Coronary artery (tissue), 2 donors: ENCODE data around the gene MVB12A.

Source experiments
- DNase-seq: peaks from one replicate; pipeline ENCODE4 v3.0.0-alpha.2; 2017; ENCODE audit warnings: low spot score
- H3K27ac ChIP-seq, 2 donors: fragments of 200-600 bp; sonication (generic); one replicate each; pipeline ENCODE4 v1.5.1; 2016 to 2019
- H3K4me3 ChIP-seq: fragments of 200-600 bp; sonication (generic); 2 replicates; pipeline ENCODE4 v1.5.1; 2016; ENCODE audit warnings: mild to moderate bottlenecking, moderate library complexity
- CTCF ChIP-seq: fragments of 200-600 bp; sonication (generic); IDR thresholded peaks from one replicate; pipeline ENCODE4 v1.5.1; 2019; ENCODE audit warnings: antibody characterized with exemption

The MVB12A gene

GRCh38 chr19:17455308-17456123, 35.7 kb downstream of the MVB12A start:
- DNase-seq, result no peak
- Histone ChIP-seq H3K4me3 (no peak overlapping the region), H3K27ac (no peak overlapping the region)
- no peak for TF ChIP-seq CTCF

GRCh38 chr19:17456127-17456526, 36.3 kb downstream of the MVB12A start:
- no peak for DNase-seq
- Histone ChIP-seq H3K4me3 (no peak overlapping the region), H3K27ac (no peak overlapping the region)
- no peak for TF ChIP-seq CTCF

- TF ChIP-seq CTCF, result no peak
- DNase-seq, result no peak
- no peak overlapping the region for H3K27ac ChIP-seq
- H3K4me3 ChIP-seq, result no peak overlapping the region
Measured at GRCh38 chr19:17457616-17458015, 37.8 kb downstream of the MVB12A start.

GRCh38 chr19:17458970-17459369, 39.1 kb downstream of the MVB12A start:
- H3K27ac ChIP-seq, result no peak overlapping the region
- DNase-seq, result no peak
- no peak overlapping the region for H3K4me3 ChIP-seq
- no peak for TF ChIP-seq CTCF

GRCh38 chr19:17460372-17461230, 40.8 kb downstream of the MVB12A start, which contains the start of gene NXNL1:
TSS of gene NXNL1 (minus strand) at chr19:17460926. CDS start at chr19:17460869, 57 bp downstream.
- Histone ChIP-seq H3K4me3 (no peak within 1 kb of the TSS), H3K27ac (no peak within 1 kb of the TSS)
- DNase-seq, result no peak
- no peak for TF ChIP-seq CTCF

- Histone ChIP-seq H3K4me3 (no peak overlapping the region), H3K27ac (no peak overlapping the region)
- no peak for DNase-seq
Measured at GRCh38 chr19:17466487-17466850, 46.6 kb downstream of the MVB12A start.

More at GRCh38 chr19:17466487-17466850, 46.6 kb downstream of the MVB12A start:
- TF ChIP-seq CTCF, result no peak
